Kidney (tissue), 14 donors: Measurements from ENCODE around the gene MAP3K5. TPM values are rescaled to one million over a fixed set of nuclear protein-coding genes. Genes with fewer than 3 reads are reported as not detected.

ENCODE experiments used
- DNase-seq, 5 donors: peaks; one replicate each; pipeline ENCODE4 v3.0.0-alpha.2; 2013 to 2020
- FAIRE-seq: peaks from 2 replicates; lab custom pipeline; 2012; peaks lifted over from hg19 to GRCh38; lab: Jason Lieb, UNC
- H3K27ac ChIP-seq, 2 donors: one replicate each; pipeline ENCODE4 v1.7.0; 2013; ENCODE audit warnings: low read depth in 2 of 2, low read length in 2 of 2, inconsistent platforms in 1 of 2
- H3K27me3 ChIP-seq: one replicate; pipeline ENCODE4 v1.7.1; 2013; ENCODE audit warnings: low read length, inconsistent platforms; ENCODE audit not compliant: control insufficient read depth, insufficient read depth
- H3K36me3 ChIP-seq, 3 donors: one replicate each; pipeline versions ENCODE4 v1.7.0 to v1.7.1; 2013; ENCODE audit warnings: low read length in 3 of 3, control low read depth in 1 of 3, inconsistent platforms in 1 of 3; ENCODE audit not compliant: insufficient read depth in 3 of 3, control insufficient read depth in 2 of 3
- H3K4me1 ChIP-seq, 3 donors: one replicate each; pipeline versions ENCODE4 v1.7.0 to v1.7.1; 2013; ENCODE audit warnings: low read length in 3 of 3, inconsistent platforms in 1 of 3, low read depth in 1 of 3; ENCODE audit not compliant: control insufficient read depth in 2 of 3, insufficient read depth in 2 of 3
- H3K4me3 ChIP-seq, 3 donors: one replicate each; pipeline versions ENCODE4 v1.7.0 to v1.8.1; 2013; ENCODE audit warnings: low read length in 3 of 3, control low read depth in 1 of 3, inconsistent platforms in 1 of 3
- H3K9ac ChIP-seq, 3 donors: one replicate each; pipeline versions ENCODE4 v1.7.0 to v1.7.1; 2013; ENCODE audit warnings: low read length in 3 of 3, control low read depth in 1 of 3, inconsistent platforms in 1 of 3
- H3K9me3 ChIP-seq, 3 donors: one replicate each; pipeline versions ENCODE4 v1.7.0 to v1.7.1; 2013; ENCODE audit warnings: low read length in 3 of 3, control low read depth in 1 of 3, inconsistent platforms in 1 of 3; ENCODE audit not compliant: control insufficient read depth in 2 of 3, insufficient read depth in 1 of 3
- intact Hi-C: fragments of 100-400 bp; cut with DNase I; formaldehyde crosslinking; loops from one replicate; pipeline ENCODE4 v1.11.1; 2022
- polyA plus RNA-seq: library from polyadenylated mRNA; stranded (reverse); fragments of 350-450 nt; fragmentation: Illumina TruSeq; extraction: RNeasy Lipid Tissue Mini Kit (QIAGEN cat#74804); gene quantifications from one replicate; pipeline ENCODE4 v1.2.3, GENCODE V29; 2014; ENCODE audit warnings: low read depth, low replicate concordance; ENCODE audit not compliant: insufficient read depth
- total RNA-seq: library from RNA; stranded (reverse); fragmentation: NEBNext Ultra II Directional; extraction: Animal tissue kit (Norgen Biotek cat#: 25700); gene quantifications from one replicate; pipeline ENCODE4 v1.2.1, GENCODE V29; 2021
- TF ChIP-seq, protein P1 (sequence below): IDR thresholded peaks from 3 replicates; pipeline ENCODE4 v1.5.1; 2012; ENCODE audit warnings: mild to moderate bottlenecking, moderate library complexity, borderline replicate concordance; ENCODE audit not compliant: insufficient read depth; ENCODE audit errors: extremely low read depth
- donor health status: control.
- donor health status: control.
- donor health status: control.
- donor health status: control.
- donor health status: control.
- donor health status: DM: yes; HTN: yes; CAD: no.
- donor health status: Normal renal cell carcinoma (clear cell type).

MAP3K5 gene
- total and polyA plus RNA-seq, 2 donors from 2014 or later: 5.9 to 32.9 TPM

DNA sequence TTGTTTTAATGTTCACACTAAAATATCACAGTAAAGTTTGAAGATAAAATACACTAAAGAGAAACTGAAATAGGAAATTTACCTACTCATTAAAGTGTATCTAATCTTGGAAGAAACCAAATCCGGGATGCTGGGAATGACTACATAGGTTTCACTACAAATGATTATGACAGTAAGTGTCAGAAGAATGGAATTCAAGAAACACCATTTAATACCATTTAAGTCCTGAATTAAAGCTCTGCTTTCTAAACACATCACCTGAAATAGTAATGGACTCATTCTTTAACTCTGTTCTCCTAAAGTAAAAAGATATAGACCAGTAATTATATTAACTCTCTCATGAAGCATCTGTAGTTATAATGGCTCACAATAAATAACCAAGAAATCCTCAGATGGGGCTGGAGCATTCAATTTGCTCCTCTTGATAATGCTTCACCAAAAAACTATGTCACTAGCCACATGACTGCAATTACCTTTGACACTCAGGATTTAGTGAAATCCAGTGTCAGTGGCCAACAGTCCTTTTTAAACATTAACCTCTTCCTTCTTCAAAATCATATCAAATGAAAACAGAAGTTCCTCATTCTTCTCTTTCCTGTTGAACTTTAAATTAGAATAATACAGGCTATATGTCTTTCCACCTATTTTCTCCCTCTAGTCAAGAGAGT lies 283.4 kb downstream of the MAP3K5 start:
- Histone ChIP-seq H3K9ac (no peak overlapping the region), H3K27me3 (no peaks in the 10 kb centered on the region), H3K4me1 (peaks cover 0 to 4% (median 0%) of the 10 kb centered on the region in 3 donors), H3K36me3 (no peaks in the 10 kb centered on the region), H3K27ac (peak overlapping the region in 1 of 2 donors; percentile 23), H3K9me3 (no peaks in the 10 kb centered on the region), H3K4me3 (no peak overlapping the region)
- TF ChIP-seq, protein P1, sequence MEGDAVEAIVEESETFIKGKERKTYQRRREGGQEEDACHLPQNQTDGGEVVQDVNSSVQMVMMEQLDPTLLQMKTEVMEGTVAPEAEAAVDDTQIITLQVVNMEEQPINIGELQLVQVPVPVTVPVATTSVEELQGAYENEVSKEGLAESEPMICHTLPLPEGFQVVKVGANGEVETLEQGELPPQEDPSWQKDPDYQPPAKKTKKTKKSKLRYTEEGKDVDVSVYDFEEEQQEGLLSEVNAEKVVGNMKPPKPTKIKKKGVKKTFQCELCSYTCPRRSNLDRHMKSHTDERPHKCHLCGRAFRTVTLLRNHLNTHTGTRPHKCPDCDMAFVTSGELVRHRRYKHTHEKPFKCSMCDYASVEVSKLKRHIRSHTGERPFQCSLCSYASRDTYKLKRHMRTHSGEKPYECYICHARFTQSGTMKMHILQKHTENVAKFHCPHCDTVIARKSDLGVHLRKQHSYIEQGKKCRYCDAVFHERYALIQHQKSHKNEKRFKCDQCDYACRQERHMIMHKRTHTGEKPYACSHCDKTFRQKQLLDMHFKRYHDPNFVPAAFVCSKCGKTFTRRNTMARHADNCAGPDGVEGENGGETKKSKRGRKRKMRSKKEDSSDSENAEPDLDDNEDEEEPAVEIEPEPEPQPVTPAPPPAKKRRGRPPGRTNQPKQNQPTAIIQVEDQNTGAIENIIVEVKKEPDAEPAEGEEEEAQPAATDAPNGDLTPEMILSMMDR: no peak
- DNase-seq (no peak), FAIRE-seq (no peak)
- intact Hi-C loops: no loop called here

Other genes starting within 250 kb of the MAP3K5 start
- gene MAP7, start 242.1 kb downstream of the MAP3K5 start, total RNA-seq: 40.0 TPM
- gene MAP7, start 242.1 kb downstream of the MAP3K5 start, polyA plus RNA-seq: 16.0 TPM
- gene PEX7, start 30.1 kb upstream of the MAP3K5 start, total RNA-seq: 10.6 TPM
- gene PEX7, start 30.1 kb upstream of the MAP3K5 start, polyA plus RNA-seq: 21.3 TPM
- not detected for gene SLC35D3, start 129.8 kb upstream of the MAP3K5 start, total RNA-seq
- not detected for gene SLC35D3, start 129.8 kb upstream of the MAP3K5 start, polyA plus RNA-seq